IPS DF 6.9 (cell line): ENCODE results near the gene PRSS27.
A peak's percentile ranks its signal among the peaks of the same experiment; 100 is the strongest.
"Not testable (repeated sequence)": the region's sequence is repeated elsewhere in the genome, so short reads cannot be mapped to it uniquely, and the experiment has no call there.

Experiments
- DNase-seq: peaks from one replicate; pipeline ENCODE4 v3.0.0-alpha.2; 2013; ENCODE audit warnings: low read depth, low spot score
- H3K27ac ChIP-seq: one replicate; pipeline ENCODE4 v1.5.1; 2013; ENCODE audit warnings: low read length, control low read depth
- H3K27me3 ChIP-seq: 2 replicates; pipeline ENCODE4 v1.6.1; 2013; ENCODE audit warnings: mild to moderate bottlenecking, low read length; ENCODE audit not compliant: control insufficient read depth, insufficient read depth
- H3K36me3 ChIP-seq: 2 replicates; pipeline ENCODE4 v1.6.1; 2013; ENCODE audit warnings: low read length; ENCODE audit not compliant: control insufficient read depth, insufficient read depth
- H3K4me1 ChIP-seq: 2 replicates; pipeline ENCODE4 v1.6.1; 2013; ENCODE audit warnings: low read length; ENCODE audit not compliant: control insufficient read depth, insufficient read depth
- H3K4me3 ChIP-seq: 2 replicates; pipeline ENCODE4 v1.5.1; 2013; ENCODE audit warnings: mild to moderate bottlenecking, low read length
- H3K9me3 ChIP-seq: 2 replicates; pipeline ENCODE4 v1.6.1; 2013; ENCODE audit warnings: low read length, inconsistent platforms; ENCODE audit not compliant: control insufficient read depth, insufficient read depth
- WGBS: extraction: QIAGEN DNeasy Blood & Tissue Kit; methylation state at CpG from one replicate; pipeline ENCODE4 v1.1.7; 2013; ENCODE audit warnings: mixed read lengths, missing lambda C conversion rate; ENCODE audit not compliant: insufficient read length, insufficient coverage; 5-methylcytosine and 5-hydroxymethylcytosine counted together

Gene PRSS27

DNA sequence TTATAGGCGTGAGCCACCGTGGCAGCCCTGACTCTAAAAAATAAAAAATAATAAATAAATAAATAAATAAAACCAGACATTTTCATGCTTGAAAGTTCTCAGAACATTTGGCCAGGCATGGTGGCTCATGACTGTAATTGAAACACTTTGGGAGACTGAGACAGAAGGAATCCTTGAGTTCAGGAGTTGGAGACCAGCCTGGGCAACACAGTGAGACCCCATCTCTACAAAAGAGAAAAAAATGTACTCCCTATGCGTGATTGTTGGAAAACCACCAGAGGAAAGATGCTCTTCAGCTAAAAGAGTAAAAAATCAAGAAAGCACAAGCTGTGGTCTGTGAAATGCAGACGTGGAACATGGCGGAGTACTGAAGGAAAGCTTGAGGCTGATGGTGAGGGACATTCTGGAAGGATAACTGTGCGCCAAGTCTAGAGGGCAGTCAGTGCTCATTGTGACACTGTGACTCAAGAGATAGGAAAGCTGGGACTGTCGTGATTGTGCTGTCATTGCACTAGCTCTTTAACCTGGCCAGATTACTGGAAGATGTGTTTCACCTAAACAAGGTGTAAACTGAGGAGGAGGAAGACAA lies 4.2 kb upstream of the PRSS27 start:
- Histone ChIP-seq H3K36me3 (no peaks in the 10 kb centered on the region), H3K27ac (no peak overlapping the region), H3K4me1 (no peaks in the 10 kb centered on the region), H3K9me3 (no peaks in the 10 kb centered on the region), H3K4me3 (no peak overlapping the region), H3K27me3 (no peaks in the 10 kb centered on the region)
- DNase-seq, result no peak
- no CpG with 5 or more reads among the region's 7 CpGs for WGBS

DNA sequence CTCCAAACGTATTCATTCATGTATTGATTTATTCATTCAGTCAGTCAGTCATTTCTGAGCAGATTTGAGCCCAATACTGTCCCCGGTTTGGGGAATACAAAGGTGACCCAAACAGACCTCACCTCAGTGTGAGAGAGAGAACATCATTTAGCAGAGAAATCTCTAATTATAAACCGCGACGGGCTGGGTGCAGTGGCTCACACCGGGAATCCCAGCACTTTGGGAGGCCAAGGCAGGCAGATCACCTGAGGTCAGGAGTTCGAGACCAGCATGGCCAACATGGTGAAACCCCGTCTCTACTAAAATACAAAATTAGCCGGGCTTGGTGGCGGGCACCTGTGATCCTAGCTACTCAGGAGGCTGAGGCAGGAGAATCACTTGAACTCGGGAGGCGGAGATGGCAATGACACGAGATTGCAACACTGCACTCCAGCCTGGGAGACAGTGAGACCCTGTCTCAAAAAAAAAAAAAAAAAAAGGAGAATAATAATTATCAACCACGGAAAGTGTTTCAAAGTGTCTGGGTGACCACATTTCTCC lies 1.7 kb upstream of the PRSS27 start:
- H3K4me1 ChIP-seq, DNase-seq, H3K9me3 ChIP-seq, H3K36me3 ChIP-seq, H3K27me3 ChIP-seq, H3K27ac ChIP-seq: not testable (repeated sequence)
- H3K4me3 ChIP-seq, result peak overlapping the region; percentile 57; the same call in 1 of the 2 replicates
- no CpG with 5 or more reads among the region's 14 CpGs for WGBS

DNA sequence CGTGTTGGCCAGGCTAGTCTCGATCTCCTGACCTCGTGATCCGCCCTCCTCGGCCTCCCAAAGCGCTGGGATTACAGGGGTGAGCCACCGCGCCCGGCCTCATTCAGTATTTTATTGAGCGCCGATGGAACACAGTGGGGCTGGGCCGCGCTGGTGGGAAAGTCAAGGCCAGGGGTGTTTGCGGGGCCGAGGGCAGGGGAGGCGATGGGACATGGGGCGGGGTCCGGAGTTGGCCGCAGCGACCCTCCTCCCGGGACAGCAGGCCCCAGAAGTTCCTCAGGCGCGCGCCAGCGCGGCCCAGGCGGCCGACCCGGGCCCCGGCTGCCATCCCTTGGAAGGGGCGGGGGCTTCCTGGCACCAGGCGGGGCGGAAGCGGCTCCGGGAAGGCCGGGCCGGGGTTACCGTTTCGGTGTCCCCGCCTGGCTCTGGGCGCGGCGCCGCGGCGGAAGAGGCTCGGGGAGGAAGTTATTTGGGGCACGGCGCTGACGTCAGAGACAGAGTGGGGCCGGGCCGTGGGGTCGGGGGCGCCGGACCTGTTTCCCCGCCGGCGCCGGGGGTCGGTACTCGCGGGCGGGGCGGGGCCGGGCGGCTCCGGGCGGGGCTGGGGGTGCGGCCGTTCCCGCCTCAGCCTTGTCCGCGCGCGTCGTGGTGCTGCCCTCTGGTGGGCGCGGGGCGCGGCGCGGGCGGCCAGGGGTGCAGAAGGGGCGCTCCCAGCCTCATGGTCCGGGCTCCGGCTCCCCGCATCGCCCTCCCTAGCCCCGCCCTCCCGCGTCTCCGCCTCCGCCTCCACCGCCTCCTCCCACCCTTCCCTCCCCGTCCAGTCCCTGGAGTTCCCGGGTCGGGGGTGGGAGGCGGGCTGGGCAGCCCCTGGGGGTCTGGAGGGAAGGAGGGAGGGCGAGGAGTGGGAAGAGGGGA lies 952 bp upstream of the PRSS27 start:
- WGBS, result no CpG with 5 or more reads among the region's 99 CpGs
- Histone ChIP-seq H3K4me3 (peak overlapping the region; percentile 57; the same call in 1 of the 2 replicates), H3K4me1 (no peaks in the 10 kb centered on the region), H3K27me3 (no peaks in the 10 kb centered on the region), H3K27ac (no peak overlapping the region), H3K36me3 (no peaks in the 10 kb centered on the region), H3K9me3 (no peaks in the 10 kb centered on the region)
- peak; percentile 39 for DNase-seq

GRCh38 chr16:2719328-2720063 lies 528 bp downstream of the PRSS27 start:
- Histone ChIP-seq H3K4me1 (peaks cover 3% of the 10 kb centered on the region; the same call in 1 of the 2 replicates), H3K27me3 (no peaks in the 10 kb centered on the region), H3K9me3 (no peaks in the 10 kb centered on the region), H3K4me3 (no peak overlapping the region), H3K27ac (no peak overlapping the region), H3K36me3 (no peaks in the 10 kb centered on the region)
- no CpG with 5 or more reads among the region's 16 CpGs for WGBS
- DNase-seq, result no peak

GRCh38 chr16:2717383-2718263 lies 2.4 kb downstream of the PRSS27 start:
- DNase-seq, result no peak
- H3K27me3 ChIP-seq, result no peaks in the 10 kb centered on the region
- no peaks in the 10 kb centered on the region for H3K36me3 ChIP-seq
- H3K9me3 ChIP-seq, result no peaks in the 10 kb centered on the region
- WGBS, result no CpG with 5 or more reads among the region's 21 CpGs
- no peak overlapping the region for H3K4me3 ChIP-seq
- no peak overlapping the region for H3K27ac ChIP-seq
- peaks cover 3% of the 10 kb centered on the region; the same call in 1 of the 2 replicates for H3K4me1 ChIP-seq

- H3K27ac ChIP-seq, result no peak overlapping the region
- peaks cover 3% of the 10 kb centered on the region; the same call in 1 of the 2 replicates for H3K4me1 ChIP-seq
- H3K9me3 ChIP-seq, result no peaks in the 10 kb centered on the region
- WGBS, result no CpG with 5 or more reads among the region's 10 CpGs
- H3K36me3 ChIP-seq, result no peaks in the 10 kb centered on the region
- no peak for DNase-seq
- H3K4me3 ChIP-seq, result no peak overlapping the region
- no peaks in the 10 kb centered on the region for H3K27me3 ChIP-seq
Observed at GRCh38 chr16:2716948-2717347, 3.1 kb downstream of the PRSS27 start.

DNA sequence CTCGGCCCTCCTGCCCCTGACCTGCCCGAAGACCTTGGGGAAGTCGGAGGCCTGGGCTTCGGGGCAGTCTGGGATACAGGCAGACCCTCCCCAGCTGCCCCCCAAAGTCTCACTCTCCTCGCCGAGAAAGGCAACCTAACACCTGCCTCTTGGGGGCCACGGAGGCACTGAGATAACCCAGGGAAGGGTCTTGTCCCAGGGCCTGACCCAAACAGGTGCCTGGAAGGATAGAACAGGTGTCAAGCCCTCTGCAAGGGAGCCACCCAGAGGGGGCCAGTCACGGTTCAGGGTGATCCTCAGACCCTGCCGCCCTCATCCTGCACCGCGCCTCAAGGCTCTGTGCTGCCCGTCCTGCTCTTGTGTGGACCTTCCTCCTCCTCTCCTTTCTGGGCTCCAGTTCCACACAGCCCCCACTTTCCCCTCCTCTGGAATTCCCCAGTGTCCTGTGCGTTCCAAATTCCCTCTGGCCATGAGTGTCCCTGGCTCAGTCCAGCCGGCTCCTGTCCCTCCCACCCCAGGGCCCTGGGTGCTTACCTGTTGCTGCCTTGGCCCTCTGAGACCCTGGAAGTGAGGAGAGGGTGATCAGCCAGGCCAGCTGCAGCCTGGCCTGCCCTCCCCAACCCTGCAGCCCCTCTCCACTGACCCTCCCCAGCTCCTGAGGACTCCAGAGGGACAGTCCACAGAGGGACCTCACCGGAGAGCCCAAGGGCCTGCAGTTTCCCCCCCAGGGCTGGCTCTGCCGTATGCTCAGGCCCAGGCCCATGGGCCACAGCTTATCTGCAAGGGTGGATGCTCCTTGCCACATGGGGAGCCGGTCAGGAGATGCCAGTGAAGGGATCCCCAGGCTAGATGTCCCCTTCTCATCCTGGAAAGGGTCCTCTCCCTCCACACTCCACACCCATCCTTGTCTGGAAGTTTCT lies 3.8 kb downstream of the PRSS27 start:
- Histone ChIP-seq H3K36me3 (no peaks in the 10 kb centered on the region), H3K27ac (no peak overlapping the region), H3K4me1 (peaks cover 3% of the 10 kb centered on the region; the same call in 1 of the 2 replicates), H3K27me3 (no peaks in the 10 kb centered on the region), H3K9me3 (no peaks in the 10 kb centered on the region), H3K4me3 (no peak overlapping the region; the same call in 1 of the 2 replicates)
- no CpG with 5 or more reads among the region's 17 CpGs for WGBS
- no peak for DNase-seq

DNA sequence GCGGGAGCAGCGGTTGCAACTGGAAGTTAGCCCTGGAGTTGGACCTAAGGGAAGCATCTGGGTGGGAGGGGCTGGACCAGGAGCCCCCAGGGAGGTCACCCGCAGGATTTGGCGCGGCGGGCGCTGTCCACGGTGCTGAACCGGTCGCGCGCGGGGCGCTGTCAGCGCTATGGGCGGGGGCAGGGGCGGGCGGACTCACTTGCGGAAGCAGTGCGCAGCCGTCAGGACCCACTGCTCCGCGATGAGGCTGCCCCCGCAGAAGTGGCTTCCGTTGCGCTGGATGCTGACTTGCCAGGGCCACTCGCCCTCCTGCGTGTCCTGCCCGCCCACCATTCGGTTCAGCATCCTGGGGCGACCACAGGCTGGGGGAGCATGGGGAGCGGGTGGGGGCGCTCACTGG lies 4.5 kb downstream of the PRSS27 start:
- DNase-seq, result no peak
- no peak overlapping the region for H3K27ac ChIP-seq
- no peaks in the 10 kb centered on the region for H3K36me3 ChIP-seq
- no peaks in the 10 kb centered on the region for H3K9me3 ChIP-seq
- peaks cover 3% of the 10 kb centered on the region; the same call in 1 of the 2 replicates for H3K4me1 ChIP-seq
- WGBS, result no CpG with 5 or more reads among the region's 33 CpGs
- H3K4me3 ChIP-seq, result peak overlapping the region; percentile 11; the same call in 1 of the 2 replicates
- no peaks in the 10 kb centered on the region for H3K27me3 ChIP-seq

DNA sequence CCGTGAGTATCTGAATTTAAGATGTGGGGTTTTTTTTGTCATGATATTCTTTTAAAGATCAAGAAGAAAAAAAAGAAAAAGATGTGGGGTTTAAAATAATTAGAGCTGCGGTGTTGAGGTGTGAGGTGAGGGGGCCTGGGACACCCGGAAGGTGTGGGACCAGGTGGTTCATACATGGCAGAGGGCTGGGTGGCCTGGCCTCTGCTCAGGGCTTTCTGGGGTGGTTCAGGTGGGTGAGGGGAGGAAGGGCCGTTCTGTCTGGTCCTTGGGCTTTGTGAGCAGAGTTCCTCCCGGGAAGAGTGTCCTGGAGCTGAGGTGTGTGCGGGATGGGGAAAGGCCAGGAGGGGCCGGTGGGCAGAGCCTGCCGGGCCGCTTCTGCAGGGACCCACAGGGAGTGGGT lies 5.0 kb downstream of the PRSS27 start:
- Histone ChIP-seq H3K27me3 (no peaks in the 10 kb centered on the region), H3K9me3 (no peaks in the 10 kb centered on the region), H3K27ac (no peak overlapping the region), H3K36me3 (no peaks in the 10 kb centered on the region; the same call in 1 of the 2 replicates), H3K4me3 (no peak overlapping the region), H3K4me1 (peaks cover 3% of the 10 kb centered on the region; the same call in 1 of the 2 replicates)
- WGBS, result 100% methylated on average over 1 of the region's 9 CpGs
- no peak for DNase-seq
